K562 (cell line): ENCODE measurements around the gene SUOX. TPM values are rescaled to one million over a fixed set of nuclear protein-coding genes. Genes with fewer than 3 reads are reported as not detected.

Experiments
- CHD2 ChIP-seq: IDR thresholded peaks from 2 replicates; pipeline ENCODE4 v1.6.1; 2011; ENCODE audit warnings: low read depth, low read length
- FOXO4 ChIP-seq: fragments of 450-650 bp; formaldehyde crosslinking; IDR thresholded peaks from 2 replicates; pipeline ENCODE4 v1.4.0; 2020; ENCODE audit warnings: mild to moderate bottlenecking, moderate library complexity
- KDM4B ChIP-seq, 2 experiments: fragments of 450-650 bp in 1 of 2; sonication (generic) in 1 of 2; IDR thresholded peaks; 2 replicates each; pipeline ENCODE4 v1.6.1; 2016 to 2017; ENCODE audit warnings: borderline replicate concordance in 2 of 2, antibody characterized with exemption in 1 of 2, low read depth in 1 of 2, mild to moderate bottlenecking in 1 of 2
- MAFK ChIP-seq: IDR thresholded peaks from 2 replicates; pipeline ENCODE4 v1.6.1; 2011; ENCODE audit warnings: low read length, improper control_type of control experiment
- MEF2D ChIP-seq: conservative IDR thresholded peaks from 2 replicates; pipeline ENCODE4 v1.6.1; 2016; ENCODE audit warnings: low read depth, missing genetic modification characterization, missing compliant biosample characterization
- PRDM10 ChIP-seq: fragments of 450-650 bp; IDR thresholded peaks from 2 replicates; pipeline ENCODE4 v1.6.1; 2018; ENCODE audit not compliant: partially characterized antibody
- RREB1 ChIP-seq: fragments of 250-450 bp; sonication (Bioruptor Pico); IDR thresholded peaks from 2 replicates; pipeline ENCODE4 v1.4.0; 2020
- SP1 ChIP-seq: sonication (generic); formaldehyde crosslinking; IDR thresholded peaks from 2 replicates; pipeline ENCODE4 v1.8.1; 2022; ENCODE audit warnings: mild to moderate bottlenecking, missing genetic modification reagents
- ZNF592 ChIP-seq: fragments of 450-650 bp; IDR thresholded peaks from 2 replicates; pipeline ENCODE4 v1.6.1; 2017; ENCODE audit warnings: antibody characterized with exemption, mild to moderate bottlenecking
- polyA plus RNA-seq, 8 experiments: library from polyadenylated mRNA; depleted of rRNA in 4 of 8; stranded (reverse) in 5 of 8; unstranded in 3 of 8; fragments of >200 nt; fragmentation: Nextera tagmentation in 2 of 8; fragmentation: Illumina TruSeq in 1 of 8; extraction: Ambion mirVana in 2 of 8; extraction: Trizol in 1 of 8; gene quantifications; 2 replicates each; pipeline versions ENCODE4 v1.2.1 to v1.2.3, GENCODE V29; 2011 to 2014; ENCODE audit warnings: inconsistent platforms in 1 of 8, missing spikeins in 1 of 8
- total RNA-seq, 7 experiments: library from RNA; depleted of rRNA in 6 of 7; stranded (reverse); fragments of >200 nt in 6 of 7; fragmentation: Illumina TruSeq in 2 of 7; extraction: Trizol in 2 of 7; gene quantifications; 2 replicates each; pipeline versions ENCODE4 v1.2.1 to v1.2.3, GENCODE V29; 2011 to 2021; ENCODE audit warnings: low replicate concordance in 1 of 7

Gene SUOX
- total and polyA plus RNA-seq, 9 of the 15 experiments (the other 6 are each of a cell fraction or from before 2014, with no cell fraction given), result 9.2 to 39.7 (median 25.4) TPM

GRCh38 chr12:56020423-56021184, 23.5 kb downstream of the SUOX start, which contains the start of gene IKZF4 (continued):
- TF ChIP-seq ZNF592 (peak; percentile 67), RREB1 (CRISPR knock-in tag) (0 out of 2 replicates have a peak, but pooled peaks have one; percentile 75), KDM4B (IDR thresholded peaks at IDR 0.05; ENCODE audit: borderline replicate concordance in 2 of 2, low read depth in 1 of 2) (peak in 1 of 2 experiments; percentile 89; a peak in 1 of 4 replicates), SP1 (CRISPR knock-in tag) (peak; percentile 33; the same call in 1 of the 2 replicates), CHD2 (peak; percentile 47), MAFK (0 out of 2 replicates have a peak, but pooled peaks have one; percentile 5), MEF2D (tag) (peak; percentile 51; the same call in 1 of the 2 replicates), FOXO4 (CRISPR knock-in tag) (no peak), PRDM10 (peak; percentile 36)
